Umbilical cord (tissue), 2 donors: ENCODE results near the gene SCN8A. TPM values are rescaled to one million over a fixed set of nuclear protein-coding genes. Genes with fewer than 3 reads are reported as not detected.
A peak's percentile ranks its signal among the peaks of the same experiment; 100 is the strongest.
"Not testable (repeated sequence)": the region's sequence is repeated elsewhere in the genome, so short reads cannot be mapped to it uniquely, and the experiment has no call there.

Source experiments
- DNase-seq: peaks from one replicate; pipeline ENCODE4 v3.0.0-alpha.2; 2015; ENCODE audit warnings: low spot score
- total RNA-seq: library from RNA; depleted of rRNA; stranded (reverse); fragments of >200 nt; gene quantifications from one replicate; pipeline ENCODE4 v1.2.3, GENCODE V29; 2014; ENCODE audit warnings: low replicate concordance; ENCODE audit not compliant: insufficient read depth

The SCN8A gene
- total RNA-seq, 1 donor from 2014 or later: 6.0 TPM

- DNase-seq: peak; percentile 76
These were observed 223.5 kb downstream of the SCN8A start for GRCh38 chr12:51814311-51815088.

GRCh38 chr12:51815571-51815970 lies 224.5 kb downstream of the SCN8A start:
- DNase-seq: no peak

GRCh38 chr12:51817027-51817953 lies 226.3 kb downstream of the SCN8A start:
- no peak for DNase-seq

GRCh38 chr12:51818086-51818485 lies 227.1 kb downstream of the SCN8A start:
- no peak for DNase-seq

- DNase-seq: no peak
These were observed 227.7 kb downstream of the SCN8A start for GRCh38 chr12:51818566-51819300.

- DNase-seq: no peak
These were observed 228.9 kb downstream of the SCN8A start for GRCh38 chr12:51819736-51820525.

GRCh38 chr12:51820526-51821439 lies 229.8 kb downstream of the SCN8A start:
- no peak for DNase-seq

GRCh38 chr12:51821440-51822260 lies 230.6 kb downstream of the SCN8A start:
- no peak for DNase-seq

- DNase-seq: no peak
These were observed 231.2 kb downstream of the SCN8A start for GRCh38 chr12:51822261-51822616.

GRCh38 chr12:51822956-51823355 lies 231.9 kb downstream of the SCN8A start:
- no peak for DNase-seq

- peak; percentile 65 for DNase-seq
These were observed 233.0 kb downstream of the SCN8A start for GRCh38 chr12:51823875-51824565.

GRCh38 chr12:51825216-51825615 lies 234.2 kb downstream of the SCN8A start:
- no peak for DNase-seq

- no peak for DNase-seq
These were observed 235.8 kb downstream of the SCN8A start for GRCh38 chr12:51826881-51827280.

GRCh38 chr12:51827925-51828818 lies 237.1 kb downstream of the SCN8A start:
- DNase-seq: no peak

- DNase-seq: no peak
These were observed 238.0 kb downstream of the SCN8A start for GRCh38 chr12:51829011-51829481.

- DNase-seq: no peak
These were observed 238.6 kb downstream of the SCN8A start for GRCh38 chr12:51829641-51830040.

GRCh38 chr12:51831817-51832216 lies 240.8 kb downstream of the SCN8A start:
- not testable (repeated sequence) for DNase-seq
